GM12878 (cell line): Measurements from ENCODE around the gene FOXK2.

Experiments
- ETV6 ChIP-seq, 2 experiments: fragments of 450-650 bp in 1 of 2; IDR thresholded peaks in 1 of 2; conservative IDR thresholded peaks in 1 of 2; 2 replicates each; pipeline ENCODE4 v1.6.1; 2014; ENCODE audit warnings: antibody characterized with exemption in 1 of 2, borderline replicate concordance in 1 of 2, low read depth in 1 of 2, mild to moderate bottlenecking in 1 of 2, moderate library complexity in 1 of 2
- GATAD2B ChIP-seq: fragments of 450-650 bp; conservative IDR thresholded peaks from 2 replicates; pipeline ENCODE4 v1.6.1; 2017; ENCODE audit warnings: low read depth, mild to moderate bottlenecking, moderate library complexity
- MYC ChIP-seq: IDR thresholded peaks from 2 replicates; pipeline ENCODE4 v1.6.1; 2011; ENCODE audit warnings: mild to moderate bottlenecking, low read length, moderate library complexity, inconsistent platforms; ENCODE audit not compliant: insufficient read depth, insufficient replicate concordance, insufficient read length, severe bottlenecking
- POLR2A ChIP-seq: IDR thresholded peaks from 2 replicates; pipeline ENCODE4 v1.6.1; 2011; ENCODE audit warnings: low read depth, mild to moderate bottlenecking, low read length
- RFX5 ChIP-seq: IDR thresholded peaks from 2 replicates; pipeline ENCODE4 v1.6.1; 2011; ENCODE audit warnings: low read depth, low read length, improper control_type of control experiment
- TBL1XR1 ChIP-seq: IDR thresholded peaks from 2 replicates; pipeline ENCODE4 v1.6.1; 2012; ENCODE audit warnings: low read depth, low read length, improper control_type of control experiment
- ZNF274 ChIP-seq: IDR thresholded peaks from one replicate; pipeline ENCODE4 v1.8.0; 2011; ENCODE audit not compliant: insufficient read length, insufficient read depth
- TF ChIP-seq, protein P1 (sequence below), 3 experiments: IDR thresholded peaks in 2 of 3; conservative IDR thresholded peaks in 1 of 3; 2 replicates each; pipeline ENCODE4 v1.5.1; 2011; ENCODE audit warnings: low read depth in 3 of 3, low read length in 3 of 3, mild to moderate bottlenecking in 3 of 3, control low read depth in 2 of 3, moderate library complexity in 2 of 3, inconsistent platforms in 1 of 3, mixed read lengths in 1 of 3; ENCODE audit not compliant: control insufficient read depth in 2 of 3, insufficient read depth in 1 of 3; ENCODE audit errors: extremely low read depth in 1 of 3
- TF ChIP-seq, protein P2 (sequence below): IDR thresholded peaks from 2 replicates; pipeline ENCODE4 v1.6.1; 2011; ENCODE audit warnings: low read depth, low read length, improper control_type of control experiment, borderline replicate concordance

DNA sequence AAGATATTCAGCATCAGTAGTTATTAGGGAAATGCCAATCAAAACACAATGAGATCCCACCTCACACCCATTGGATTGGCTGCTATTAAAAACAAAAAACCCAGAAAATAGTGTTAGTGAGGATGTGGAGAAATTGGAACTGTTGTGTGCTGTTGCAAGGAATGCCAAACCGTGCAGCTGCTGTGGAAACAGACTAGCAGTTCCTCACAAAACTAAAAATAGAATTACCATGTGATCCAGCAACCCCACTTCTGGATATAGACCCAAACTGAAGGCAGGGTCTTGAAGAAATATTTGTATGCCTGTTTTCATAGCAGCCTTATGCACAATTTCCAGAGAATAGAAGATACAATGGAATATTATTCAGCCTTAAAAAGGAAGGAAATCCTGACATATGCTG is 46.0 kb downstream of the FOXK2 start:
- TF ChIP-seq, protein P1, sequence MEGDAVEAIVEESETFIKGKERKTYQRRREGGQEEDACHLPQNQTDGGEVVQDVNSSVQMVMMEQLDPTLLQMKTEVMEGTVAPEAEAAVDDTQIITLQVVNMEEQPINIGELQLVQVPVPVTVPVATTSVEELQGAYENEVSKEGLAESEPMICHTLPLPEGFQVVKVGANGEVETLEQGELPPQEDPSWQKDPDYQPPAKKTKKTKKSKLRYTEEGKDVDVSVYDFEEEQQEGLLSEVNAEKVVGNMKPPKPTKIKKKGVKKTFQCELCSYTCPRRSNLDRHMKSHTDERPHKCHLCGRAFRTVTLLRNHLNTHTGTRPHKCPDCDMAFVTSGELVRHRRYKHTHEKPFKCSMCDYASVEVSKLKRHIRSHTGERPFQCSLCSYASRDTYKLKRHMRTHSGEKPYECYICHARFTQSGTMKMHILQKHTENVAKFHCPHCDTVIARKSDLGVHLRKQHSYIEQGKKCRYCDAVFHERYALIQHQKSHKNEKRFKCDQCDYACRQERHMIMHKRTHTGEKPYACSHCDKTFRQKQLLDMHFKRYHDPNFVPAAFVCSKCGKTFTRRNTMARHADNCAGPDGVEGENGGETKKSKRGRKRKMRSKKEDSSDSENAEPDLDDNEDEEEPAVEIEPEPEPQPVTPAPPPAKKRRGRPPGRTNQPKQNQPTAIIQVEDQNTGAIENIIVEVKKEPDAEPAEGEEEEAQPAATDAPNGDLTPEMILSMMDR (IDR thresholded peaks at IDR 0.05 in 2 of 3, conservative IDR thresholded peaks at IDR 0.05 in 1 of 3; ENCODE audit: control insufficient read depth in 2 of 3, extremely low read depth in 1 of 3, insufficient read depth in 1 of 3, low read depth in 3 of 3, low read length in 3 of 3), result no peak
- TF ChIP-seq MYC (no peak), TBL1XR1 (no peak), ZNF274 (no peak), POLR2A (no peak), ETV6 (conservative IDR thresholded peaks at IDR 0.05 in 1 of 2, IDR thresholded peaks at IDR 0.05 in 1 of 2; ENCODE audit: borderline replicate concordance in 1 of 2, low read depth in 1 of 2) (no peak), GATAD2B (no peak), RFX5 (no peak)
- TF ChIP-seq, protein P2, sequence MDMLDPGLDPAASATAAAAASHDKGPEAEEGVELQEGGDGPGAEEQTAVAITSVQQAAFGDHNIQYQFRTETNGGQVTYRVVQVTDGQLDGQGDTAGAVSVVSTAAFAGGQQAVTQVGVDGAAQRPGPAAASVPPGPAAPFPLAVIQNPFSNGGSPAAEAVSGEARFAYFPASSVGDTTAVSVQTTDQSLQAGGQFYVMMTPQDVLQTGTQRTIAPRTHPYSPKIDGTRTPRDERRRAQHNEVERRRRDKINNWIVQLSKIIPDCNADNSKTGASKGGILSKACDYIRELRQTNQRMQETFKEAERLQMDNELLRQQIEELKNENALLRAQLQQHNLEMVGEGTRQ, result no peak
